Spleen (tissue), 11 donors: ENCODE measurements around the gene ROBO1. TPM values are rescaled to one million over a fixed set of nuclear protein-coding genes. Genes with fewer than 3 reads are reported as not detected.

Experiments
- DNase-seq: peaks from one replicate; pipeline ENCODE4 v3.0.0-alpha.2; 2020
- H3K27ac ChIP-seq, 8 donors: fragments of 200-600 bp; sonication (generic) in 7 of 8; 1 replicate in 4 of 8; 2 replicates in 4 of 8; pipeline versions ENCODE4 v1.5.0 to v1.8.0; 2016 to 2021; ENCODE audit warnings: inconsistent platforms in 4 of 8, mild to moderate bottlenecking in 4 of 8, moderate library complexity in 1 of 8
- H3K27me3 ChIP-seq, 7 donors: fragments of 200-600 bp; sonication (generic) in 6 of 7; replicated peaks in 1 of 7; 1 replicate in 4 of 7; 2 replicates in 3 of 7; pipeline versions ENCODE4 v1.5.0 to v1.8.0; 2016 to 2021; ENCODE audit warnings: inconsistent platforms in 3 of 7, mild to moderate bottlenecking in 1 of 7
- H3K36me3 ChIP-seq, 6 donors: fragments of 200-600 bp; sonication (generic) in 5 of 6; 1 replicate in 4 of 6; 2 replicates in 2 of 6; pipeline versions ENCODE4 v1.5.0 to v1.8.0; 2016 to 2021; ENCODE audit warnings: inconsistent platforms in 2 of 6
- H3K4me1 ChIP-seq, 6 donors: fragments of 200-600 bp; sonication (generic) in 5 of 6; 1 replicate in 3 of 6; 2 replicates in 3 of 6; pipeline versions ENCODE4 v1.5.0 to v1.8.0; 2016 to 2021; ENCODE audit warnings: inconsistent platforms in 3 of 6
- H3K4me3 ChIP-seq, 8 donors: fragments of 200-600 bp; sonication (generic) in 7 of 8; 1 replicate in 4 of 8; 2 replicates in 4 of 8; pipeline versions ENCODE4 v1.5.0 to v1.8.0; 2016 to 2021; ENCODE audit warnings: inconsistent platforms in 4 of 8, mild to moderate bottlenecking in 4 of 8, moderate library complexity in 2 of 8
- H3K9me3 ChIP-seq, 8 donors: fragments of 200-600 bp; sonication (generic) in 7 of 8; 1 replicate in 4 of 8; 2 replicates in 4 of 8; pipeline versions ENCODE4 v1.5.0 to v1.8.0; 2016 to 2021; ENCODE audit warnings: inconsistent platforms in 4 of 8
- CTCF ChIP-seq, 11 experiments: fragments of 200-600 bp in 7 of 11; fragments of 450-650 bp in 4 of 11; sonication (generic) in 4 of 11; IDR thresholded peaks in 8 of 11; conservative IDR thresholded peaks in 3 of 11; 1 replicate in 7 of 11; 2 replicates in 4 of 11; pipeline versions ENCODE4 v1.4.0 to v1.8.0; 2016 to 2021; ENCODE audit warnings: antibody characterized with exemption in 11 of 11, inconsistent platforms in 4 of 11, mild to moderate bottlenecking in 1 of 11
- POLR2A ChIP-seq, 3 donors: fragments of 450-650 bp; IDR thresholded peaks; one replicate each; pipeline ENCODE4 v1.5.1; 2017; ENCODE audit warnings: antibody characterized with exemption in 3 of 3, mild to moderate bottlenecking in 1 of 3
- POLR2AphosphoS5 ChIP-seq, 3 donors: sonication (generic); formaldehyde crosslinking; IDR thresholded peaks; one replicate each; pipeline ENCODE4 v1.5.1; 2017; ENCODE audit warnings: antibody characterized with exemption in 3 of 3
- WGBS, 5 donors: extraction: QIAGEN DNeasy Blood & Tissue Kit in 3 of 5; methylation state at CpG; one replicate each; pipeline versions ENCODE4 v1.1.5 to v1.1.7; 2013 to 2018; 5-methylcytosine and 5-hydroxymethylcytosine counted together
- intact Hi-C: fragments of 100-400 bp; cut with DNase I; formaldehyde crosslinking; loops from one replicate; pipeline ENCODE4 v1.15.0; 2023; ENCODE audit warnings: low total_unique reads
- polyA plus RNA-seq, 3 donors: library from polyadenylated mRNA; stranded (reverse); fragments of 200-250 nt; gene quantifications; one replicate each; pipeline ENCODE4 v1.2.1, GENCODE V29; 2013
- total RNA-seq, 7 donors: library from RNA; depleted of rRNA in 3 of 7; stranded (reverse); fragments of >200 nt in 3 of 7; fragmentation: NEBNext Ultra II Directional in 4 of 7; extraction: Animal tissue kit (Norgen Biotek cat#: 25700) in 4 of 7; gene quantifications; one replicate each; pipeline versions ENCODE4 v1.1.0 to v1.2.1, GENCODE V29; 2016 to 2021
- donor health status: healthy with polysubstance abuse.
- donor health status: DM: no; HTN: no; CAD: no; lungs with moderate emphysema.
- donor health status: DM: no; HTN: no; CAD: no.
- donor health status: Bipolar disorder and iron deficiency.
- donor health status: healthy.
- donor health status: DM: no; HTN: no; CAD: no.
- donor health status: DM: yes; HTN: yes; CAD: no.

Gene ROBO1
- total and polyA plus RNA-seq, 10 donors, result 3.4 to 37.3 (median 26.0) TPM

GRCh38 chr3:78804251-78805037, 963.4 kb downstream of the ROBO1 start:
- peaks cover 0 to 6% (median 1%) of the 10 kb centered on the region in 8 donors for H3K9me3 ChIP-seq
- DNase-seq, result no peak
- no peak overlapping the region for H3K4me3 ChIP-seq
- 37 to 44% (median 41%) methylated on average over 2 of the region's 2 CpGs for WGBS, 5 donors
- TF ChIP-seq CTCF (IDR thresholded peaks at IDR 0.05 in 8 of 11, conservative IDR thresholded peaks at IDR 0.05 in 3 of 11) (no peak), POLR2AphosphoS5 (IDR thresholded peaks at IDR 0.05) (no peak), POLR2A (IDR thresholded peaks at IDR 0.05) (no peak)
- intact Hi-C loops, result no loop called here
- H3K36me3 ChIP-seq, result no peaks in the 10 kb centered on the region
- H3K27ac ChIP-seq, result peak overlapping the region in 1 of 8 donors; percentile 13
- H3K4me1 ChIP-seq, result peaks cover 0 to 7% (median 2%) of the 10 kb centered on the region in 6 donors
- no peaks in the 10 kb centered on the region for H3K27me3 ChIP-seq

GRCh38 chr3:78802562-78802930, 965.3 kb downstream of the ROBO1 start:
- 36 to 98% (median 94%) methylated on average over 1 of the region's 1 CpG for whole genome bisulfite sequencing, 5 donors
- Histone ChIP-seq H3K9me3 (peaks cover 0 to 6% (median 0%) of the 10 kb centered on the region in 8 donors), H3K36me3 (no peaks in the 10 kb centered on the region), H3K4me1 (peaks cover 0 to 7% (median 2%) of the 10 kb centered on the region in 6 donors), H3K4me3 (no peak overlapping the region), H3K27ac (no peak overlapping the region), H3K27me3 (no peaks in the 10 kb centered on the region)
- DNase-seq, result no peak
- TF ChIP-seq CTCF (IDR thresholded peaks at IDR 0.05 in 8 of 11, conservative IDR thresholded peaks at IDR 0.05 in 3 of 11) (no peak), POLR2A (IDR thresholded peaks at IDR 0.05) (no peak), POLR2AphosphoS5 (IDR thresholded peaks at IDR 0.05) (no peak)
- intact Hi-C loops, result no loop called here

GRCh38 chr3:78801926-78802561, 965.8 kb downstream of the ROBO1 start:
- peaks cover 0 to 6% (median 0%) of the 10 kb centered on the region in 8 donors for H3K9me3 ChIP-seq
- DNase-seq, result no peak
- no peaks in the 10 kb centered on the region for H3K27me3 ChIP-seq
- H3K4me1 ChIP-seq, result peaks cover 0 to 7% (median 2%) of the 10 kb centered on the region in 6 donors
- H3K4me3 ChIP-seq, result no peak overlapping the region
- no peaks in the 10 kb centered on the region for H3K36me3 ChIP-seq
- TF ChIP-seq CTCF (IDR thresholded peaks at IDR 0.05 in 8 of 11, conservative IDR thresholded peaks at IDR 0.05 in 3 of 11) (no peak), POLR2AphosphoS5 (IDR thresholded peaks at IDR 0.05) (no peak), POLR2A (IDR thresholded peaks at IDR 0.05) (no peak)
- intact Hi-C loops, result no loop called here
- H3K27ac ChIP-seq, result no peak overlapping the region

GRCh38 chr3:78799681-78800080, 968.1 kb downstream of the ROBO1 start:
- intact Hi-C loops, result no loop called here
- TF ChIP-seq POLR2A (IDR thresholded peaks at IDR 0.05) (no peak), CTCF (IDR thresholded peaks at IDR 0.05 in 8 of 11, conservative IDR thresholded peaks at IDR 0.05 in 3 of 11) (no peak), POLR2AphosphoS5 (IDR thresholded peaks at IDR 0.05) (no peak)

More at GRCh38 chr3:78799681-78800080, 968.1 kb downstream of the ROBO1 start:
- peaks cover 0 to 6% (median 0%) of the 10 kb centered on the region in 8 donors for H3K9me3 ChIP-seq
- 89 to 100% (median 90%) methylated on average over 1 of the region's 1 CpG for WGBS, 5 donors
- H3K4me1 ChIP-seq, result peaks cover 0 to 3% (median 0%) of the 10 kb centered on the region in 6 donors
- no peak for DNase-seq
- no peaks in the 10 kb centered on the region for H3K27me3 ChIP-seq
- no peaks in the 10 kb centered on the region for H3K36me3 ChIP-seq
- H3K4me3 ChIP-seq, result no peak overlapping the region
- H3K27ac ChIP-seq, result no peak overlapping the region
